ENCODE data around the gene PLXNA2.
A peak's percentile ranks its signal among the peaks of the same experiment; 100 is the strongest.

The PLXNA2 gene

DNA sequence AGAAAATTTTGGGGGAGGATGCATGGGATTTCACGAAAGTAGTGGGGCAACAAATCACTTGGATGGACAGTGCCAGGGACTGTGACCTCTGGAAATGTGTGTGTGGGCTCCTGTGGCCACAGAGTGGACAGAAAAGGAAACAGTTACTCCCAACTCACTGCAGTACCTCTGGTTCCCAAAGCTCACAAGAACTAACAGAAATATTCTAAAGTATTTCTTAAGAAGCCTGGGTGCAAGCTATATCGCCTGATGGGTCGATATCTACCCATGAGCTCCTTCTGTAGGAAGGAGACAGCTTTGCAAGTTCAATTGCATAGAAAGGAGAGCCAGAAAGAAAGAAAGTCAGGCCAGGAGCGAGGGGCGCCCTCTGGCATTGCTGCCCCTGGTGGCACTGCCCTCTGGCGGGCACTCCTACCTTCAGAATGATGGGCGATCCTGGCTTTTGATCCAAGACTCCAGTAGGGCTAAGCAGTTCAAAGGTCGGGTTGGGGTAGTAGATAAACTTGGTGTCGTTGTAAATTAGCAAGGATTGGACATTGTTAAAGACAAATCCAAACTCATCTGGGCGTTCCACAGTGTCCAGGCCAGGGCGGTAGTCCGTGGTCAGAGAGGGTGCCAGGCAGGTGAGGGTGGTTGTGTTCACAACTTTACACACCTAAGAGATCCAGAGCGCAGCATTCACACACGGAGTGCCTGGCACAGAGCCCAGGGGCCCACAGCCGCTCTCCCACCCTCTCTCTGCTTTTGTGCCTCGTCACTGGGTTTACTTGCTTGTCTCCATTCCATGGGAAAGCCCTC, 198.5 kb downstream of the PLXNA2 start:
- Histone ChIP-seq H3K36me3 (peaks cover 9% of the 10 kb centered on the region), H3K27me3 (no peaks in the 10 kb centered on the region), H3K4me1 (no peaks in the 10 kb centered on the region), H3K4me3 (ENCODE audit: low read depth, low read length) (no peak overlapping the region), H3K9me3 (no peaks in the 10 kb centered on the region)
- TF ChIP-seq, protein P1, sequence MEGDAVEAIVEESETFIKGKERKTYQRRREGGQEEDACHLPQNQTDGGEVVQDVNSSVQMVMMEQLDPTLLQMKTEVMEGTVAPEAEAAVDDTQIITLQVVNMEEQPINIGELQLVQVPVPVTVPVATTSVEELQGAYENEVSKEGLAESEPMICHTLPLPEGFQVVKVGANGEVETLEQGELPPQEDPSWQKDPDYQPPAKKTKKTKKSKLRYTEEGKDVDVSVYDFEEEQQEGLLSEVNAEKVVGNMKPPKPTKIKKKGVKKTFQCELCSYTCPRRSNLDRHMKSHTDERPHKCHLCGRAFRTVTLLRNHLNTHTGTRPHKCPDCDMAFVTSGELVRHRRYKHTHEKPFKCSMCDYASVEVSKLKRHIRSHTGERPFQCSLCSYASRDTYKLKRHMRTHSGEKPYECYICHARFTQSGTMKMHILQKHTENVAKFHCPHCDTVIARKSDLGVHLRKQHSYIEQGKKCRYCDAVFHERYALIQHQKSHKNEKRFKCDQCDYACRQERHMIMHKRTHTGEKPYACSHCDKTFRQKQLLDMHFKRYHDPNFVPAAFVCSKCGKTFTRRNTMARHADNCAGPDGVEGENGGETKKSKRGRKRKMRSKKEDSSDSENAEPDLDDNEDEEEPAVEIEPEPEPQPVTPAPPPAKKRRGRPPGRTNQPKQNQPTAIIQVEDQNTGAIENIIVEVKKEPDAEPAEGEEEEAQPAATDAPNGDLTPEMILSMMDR (IDR thresholded peaks at IDR 0.05; ENCODE audit: low read depth, low read length) = 0 out of 2 replicates have a peak, but pooled peaks have one; percentile 9
- DNase-seq = no peak

DNA sequence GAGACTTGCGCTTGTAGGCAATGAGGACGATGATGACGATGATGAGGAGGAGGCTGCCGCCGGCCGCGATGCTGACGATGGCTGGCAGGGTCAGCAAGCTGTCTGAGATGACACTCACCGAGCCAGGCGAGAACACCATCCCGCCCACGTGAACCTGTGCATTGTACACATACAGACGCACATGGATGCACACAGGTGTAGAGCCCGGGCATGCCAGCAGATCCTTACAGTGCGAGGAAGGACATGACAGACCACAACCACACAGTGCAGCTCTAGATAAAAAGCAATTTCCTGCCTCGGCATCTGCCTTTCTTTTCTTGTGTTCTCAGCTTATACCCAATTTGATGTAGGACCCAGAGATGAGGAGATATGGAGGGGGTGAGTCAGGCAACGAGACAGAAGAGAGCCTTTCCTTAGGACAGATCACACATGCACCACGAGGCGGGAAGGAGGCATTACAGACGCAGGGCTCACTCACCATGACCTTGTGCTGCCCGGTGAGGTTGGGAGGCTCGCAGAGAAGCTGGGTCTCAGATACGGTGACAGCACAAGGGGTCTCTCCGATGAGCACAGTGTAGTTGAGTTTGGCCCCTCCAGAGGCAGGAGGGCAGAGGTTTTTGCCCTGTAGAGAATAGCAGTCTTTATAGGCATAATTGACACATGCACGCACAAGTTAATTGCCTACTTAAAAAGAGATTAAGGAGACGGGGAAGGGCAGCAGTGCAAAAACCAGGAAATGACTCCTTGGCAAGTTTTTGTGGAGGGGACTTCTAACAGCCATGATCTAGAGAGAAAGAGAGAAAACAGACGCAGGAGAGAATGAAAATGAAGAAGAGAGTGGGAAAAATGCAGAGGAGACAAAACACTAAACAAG, 199.4 kb downstream of the PLXNA2 start:
- Histone ChIP-seq H3K9me3 (no peaks in the 10 kb centered on the region), H3K4me3 (ENCODE audit: low read depth, low read length) (no peak overlapping the region), H3K36me3 (peaks cover 9% of the 10 kb centered on the region), H3K4me1 (no peaks in the 10 kb centered on the region), H3K27me3 (no peaks in the 10 kb centered on the region)
- TF ChIP-seq, protein P1 (IDR thresholded peaks at IDR 0.05; ENCODE audit: low read depth, low read length) = no peak
- DNase-seq = no peak

DNA sequence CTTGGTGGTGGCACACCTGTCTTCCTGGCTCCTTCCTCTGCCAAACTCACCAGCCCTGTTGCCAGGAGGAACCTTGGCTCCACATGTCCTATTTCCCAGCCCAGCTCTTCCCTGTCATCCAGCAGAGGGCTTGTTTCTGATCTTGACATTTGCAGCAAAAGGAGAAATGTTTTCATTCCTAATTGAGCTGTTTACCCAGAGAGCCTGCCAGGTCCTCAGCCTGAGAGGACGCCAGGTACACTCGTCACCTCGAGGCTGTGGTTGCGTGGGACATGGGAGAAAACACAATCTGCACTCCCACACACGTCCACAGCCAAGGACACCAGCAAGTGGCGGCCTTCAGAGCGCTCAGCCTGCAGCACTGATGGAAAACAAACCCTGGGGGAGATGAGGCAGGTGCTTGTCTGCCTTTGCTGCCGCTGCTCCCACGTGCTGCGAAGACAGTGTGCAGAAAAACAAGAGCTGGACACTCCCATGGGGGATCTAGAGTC, 200.4 kb downstream of the PLXNA2 start:
- Histone ChIP-seq H3K9me3 (no peaks in the 10 kb centered on the region), H3K4me3 (ENCODE audit: low read depth, low read length) (no peak overlapping the region), H3K4me1 (no peaks in the 10 kb centered on the region), H3K36me3 (peaks cover 13% of the 10 kb centered on the region), H3K27me3 (no peaks in the 10 kb centered on the region)
- no peak for DNase-seq
- TF ChIP-seq, protein P1 (IDR thresholded peaks at IDR 0.05; ENCODE audit: low read depth, low read length) = peak; percentile 13; the same call in 1 of the 2 replicates

DNA sequence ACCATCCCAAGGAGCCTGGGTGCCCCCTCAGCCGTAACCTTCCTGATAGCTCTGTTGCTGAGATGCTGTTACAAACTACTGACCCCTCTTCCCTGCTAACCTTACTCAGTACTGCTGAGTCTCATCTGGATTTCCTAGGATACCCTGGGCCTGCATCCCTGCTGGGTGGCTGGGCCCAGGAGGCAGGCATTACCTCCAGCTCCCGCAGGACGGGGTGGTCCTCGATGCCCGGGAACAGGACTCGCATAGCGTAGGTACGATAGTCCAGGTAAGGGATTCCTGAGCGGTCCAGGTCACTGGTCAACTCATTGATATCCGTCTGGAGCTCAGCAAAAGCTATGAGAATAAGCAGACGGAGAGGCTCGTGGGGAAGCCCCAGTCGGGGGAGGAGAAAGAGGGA, 201.3 kb downstream of the PLXNA2 start:
- H3K36me3 ChIP-seq = peaks cover 20% of the 10 kb centered on the region
- H3K4me3 ChIP-seq (ENCODE audit: low read depth, low read length) = no peak overlapping the region
- H3K4me1 ChIP-seq = no peaks in the 10 kb centered on the region
- no peaks in the 10 kb centered on the region for H3K27me3 ChIP-seq
- TF ChIP-seq, protein P1 (IDR thresholded peaks at IDR 0.05; ENCODE audit: low read depth, low read length) = no peak
- no peak for DNase-seq
- no peaks in the 10 kb centered on the region for H3K9me3 ChIP-seq

DNA sequence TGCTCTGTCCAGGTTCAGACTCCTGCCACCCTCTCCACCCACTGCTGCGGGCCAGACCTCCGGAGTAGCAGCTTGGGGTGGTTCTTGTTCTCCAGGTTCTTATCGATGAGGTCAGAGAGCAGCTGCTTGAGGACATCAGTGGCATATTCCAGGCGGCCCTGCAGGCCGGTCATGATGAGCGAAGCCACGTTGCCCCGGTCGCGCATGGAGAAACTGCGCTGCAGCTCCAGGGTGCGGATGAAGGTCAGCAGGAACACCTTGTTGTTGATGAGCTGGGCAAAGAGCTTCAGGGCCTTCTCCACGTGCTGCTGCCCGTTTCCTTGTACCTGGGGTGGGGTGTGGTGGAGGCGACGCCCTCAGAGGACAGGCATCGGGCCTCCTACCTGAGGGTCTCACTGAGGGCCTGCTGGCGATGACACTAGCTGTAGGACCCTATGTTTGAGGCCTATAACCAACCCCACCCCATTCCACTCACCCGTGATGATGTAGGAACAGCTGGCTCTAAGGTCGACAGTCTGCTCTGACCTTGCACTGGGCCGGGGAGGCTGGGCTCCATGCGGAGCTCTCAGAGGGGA, 202.1 kb downstream of the PLXNA2 start:
- peaks cover 22% of the 10 kb centered on the region for H3K36me3 ChIP-seq
- H3K27me3 ChIP-seq = no peaks in the 10 kb centered on the region
- DNase-seq = no peak
- H3K4me1 ChIP-seq = no peaks in the 10 kb centered on the region
- TF ChIP-seq, protein P1 (IDR thresholded peaks at IDR 0.05; ENCODE audit: low read depth, low read length) = no peak
- no peak overlapping the region for H3K4me3 ChIP-seq (ENCODE audit: low read depth, low read length)
- H3K9me3 ChIP-seq = no peaks in the 10 kb centered on the region

Measured in BE2C (cell line).